H9 (cell line): Measurements from ENCODE around the gene MSH6. TPM values are rescaled to one million over a fixed set of nuclear protein-coding genes. Genes with fewer than 3 reads are reported as not detected.
A peak's percentile ranks its signal among the peaks of the same experiment; 100 is the strongest.

Experiments
- DNase-seq: peaks from one replicate; pipeline ENCODE4 v3.0.0-alpha.2; 2017
- H2AFZ ChIP-seq: one replicate; pipeline ENCODE4 v1.6.1; 2013; ENCODE audit warnings: mild to moderate bottlenecking, low read length, control low read depth, moderate library complexity
- H2AK5ac ChIP-seq: 2 replicates; pipeline ENCODE4 v1.6.1; 2013; ENCODE audit warnings: low read length, control low read depth, mixed read lengths; ENCODE audit not compliant: insufficient read length
- H2BK120ac ChIP-seq: one replicate; pipeline ENCODE4 v1.6.1; 2013; ENCODE audit warnings: low read depth, mild to moderate bottlenecking, low read length, control low read depth, inconsistent platforms; ENCODE audit not compliant: poor library complexity, severe bottlenecking
- H2BK12ac ChIP-seq: 2 replicates; pipeline ENCODE4 v1.6.1; 2013; ENCODE audit warnings: low read length, control low read depth, mixed read lengths, low read depth; ENCODE audit not compliant: insufficient read length
- H2BK15ac ChIP-seq: 2 replicates; pipeline ENCODE4 v1.6.1; 2013; ENCODE audit warnings: low read depth, low read length, control low read depth
- H2BK20ac ChIP-seq: one replicate; pipeline ENCODE4 v1.6.1; 2013; ENCODE audit warnings: low read depth, mild to moderate bottlenecking, low read length, control low read depth, inconsistent platforms; ENCODE audit not compliant: poor library complexity, severe bottlenecking
- H2BK5ac ChIP-seq: 2 replicates; pipeline ENCODE4 v1.6.1; 2013; ENCODE audit warnings: low read length, control low read depth, mixed read lengths; ENCODE audit not compliant: insufficient read length
- H3K14ac ChIP-seq: 2 replicates; pipeline ENCODE4 v1.6.1; 2013; ENCODE audit warnings: low read length, control low read depth; ENCODE audit not compliant: insufficient read depth
- H3K18ac ChIP-seq: 2 replicates; pipeline ENCODE4 v1.6.1; 2013; ENCODE audit warnings: low read depth, mild to moderate bottlenecking, mixed read lengths, low read length, control low read depth; ENCODE audit not compliant: insufficient read length
- H3K23ac ChIP-seq: 2 replicates; pipeline ENCODE4 v1.6.1; 2013; ENCODE audit warnings: low read length, control low read depth, mixed read lengths, low read depth; ENCODE audit not compliant: insufficient read length
- H3K23me2 ChIP-seq: 2 replicates; pipeline ENCODE4 v1.6.1; 2013; ENCODE audit warnings: low read depth, mild to moderate bottlenecking, mixed read lengths, low read length, control low read depth; ENCODE audit not compliant: insufficient read length, poor library complexity, severe bottlenecking
- H3K27ac ChIP-seq: 2 replicates; pipeline ENCODE4 v1.5.1; 2013; ENCODE audit warnings: low read length, control low read depth, mixed read lengths, low read depth; ENCODE audit not compliant: insufficient read length
- H3K27me3 ChIP-seq: 2 replicates; pipeline ENCODE4 v1.6.1; 2013; ENCODE audit warnings: low read length, control low read depth, inconsistent platforms; ENCODE audit not compliant: insufficient read depth
- H3K4ac ChIP-seq: 2 replicates; pipeline ENCODE4 v1.6.1; 2013; ENCODE audit warnings: low read depth, mild to moderate bottlenecking, control low read depth, inconsistent platforms, low read length, moderate library complexity
- H3K4me1 ChIP-seq: 2 replicates; pipeline ENCODE4 v1.6.1; 2013; ENCODE audit warnings: low read length, control low read depth, inconsistent platforms; ENCODE audit not compliant: insufficient read depth
- H3K4me2 ChIP-seq: 2 replicates; pipeline ENCODE4 v1.6.1; 2013; ENCODE audit warnings: low read length, control low read depth, mixed read lengths; ENCODE audit not compliant: insufficient read length, insufficient read depth
- H3K56ac ChIP-seq: 2 replicates; pipeline ENCODE4 v1.6.1; 2013; ENCODE audit warnings: low read depth, mild to moderate bottlenecking, mixed read lengths, low read length, control low read depth; ENCODE audit not compliant: insufficient read length
- H3K79me1 ChIP-seq: 2 replicates; pipeline ENCODE4 v1.6.1; 2013; ENCODE audit warnings: low read depth, mild to moderate bottlenecking, moderate library complexity, low read length, control low read depth, inconsistent platforms; ENCODE audit not compliant: insufficient read depth, poor library complexity, severe bottlenecking
- H3K79me2 ChIP-seq: 2 replicates; pipeline ENCODE4 v1.6.1; 2013; ENCODE audit warnings: low read length, control low read depth, inconsistent platforms; ENCODE audit not compliant: insufficient read depth
- H3K9ac ChIP-seq: 2 replicates; pipeline ENCODE4 v1.6.1; 2013; ENCODE audit warnings: low read length, control low read depth, mixed read lengths; ENCODE audit not compliant: insufficient read length; ENCODE audit errors: extremely low read depth
- H3K9me3 ChIP-seq: one replicate; pipeline ENCODE4 v1.6.1; 2013; ENCODE audit warnings: low read depth, low read length, inconsistent platforms; ENCODE audit not compliant: control insufficient read depth
- H3T11ph ChIP-seq: one replicate; pipeline ENCODE4 v1.6.1; 2013; ENCODE audit warnings: mild to moderate bottlenecking, low read length, control low read depth, inconsistent platforms
- H4K20me1 ChIP-seq: one replicate; pipeline ENCODE4 v1.6.1; 2013; ENCODE audit not compliant: control insufficient read depth, insufficient read length, insufficient read depth
- H4K5ac ChIP-seq: 2 replicates; pipeline ENCODE4 v1.6.1; 2013; ENCODE audit warnings: low read depth, mild to moderate bottlenecking, mixed read lengths, low read length, control low read depth; ENCODE audit not compliant: insufficient read length
- H4K8ac ChIP-seq: replicated peaks from 2 replicates; pipeline ENCODE4 v1.6.1; 2013; ENCODE audit warnings: low read length, control low read depth, mixed read lengths, low read depth; ENCODE audit not compliant: insufficient read length
- H4K91ac ChIP-seq: 2 replicates; pipeline ENCODE4 v1.6.1; 2013; ENCODE audit warnings: low read depth, mild to moderate bottlenecking, moderate library complexity, mixed read lengths, low read length, control low read depth; ENCODE audit not compliant: insufficient read length
- H3K27ac Mint-ChIP-seq, 3 experiments: 2 replicates in 2 of 3; 3 replicates in 1 of 3; pipeline ENCODE4 v1.8.0; 2020 to 2021; ENCODE audit warnings: mixed read lengths in 3 of 3, mild to moderate bottlenecking in 1 of 3, moderate library complexity in 1 of 3
- H3K27me3 Mint-ChIP-seq: 2 replicates; pipeline ENCODE4 v1.8.0; 2021; ENCODE audit warnings: low read depth, mild to moderate bottlenecking, moderate library complexity, mixed read lengths
- H3K36me3 Mint-ChIP-seq, 3 experiments: 2 replicates in 2 of 3; 3 replicates in 1 of 3; pipeline ENCODE4 v1.8.0; 2020 to 2021; ENCODE audit warnings: low read depth in 3 of 3, mixed read lengths in 3 of 3; ENCODE audit not compliant: insufficient read depth in 1 of 3
- H3K4me1 Mint-ChIP-seq, 2 experiments: 2 replicates each; pipeline ENCODE4 v1.8.0; 2020; ENCODE audit warnings: mixed read lengths in 2 of 2
- H3K4me3 Mint-ChIP-seq, 2 experiments: 2 replicates in 1 of 2; 3 replicates in 1 of 2; pipeline ENCODE4 v1.8.0; 2020 to 2021; ENCODE audit warnings: mild to moderate bottlenecking in 2 of 2, mixed read lengths in 2 of 2, moderate library complexity in 1 of 2
- H3K9me3 Mint-ChIP-seq, 2 experiments: 2 replicates in 1 of 2; 3 replicates in 1 of 2; pipeline ENCODE4 v1.8.0; 2020; ENCODE audit warnings: mild to moderate bottlenecking in 2 of 2, mixed read lengths in 2 of 2, moderate library complexity in 1 of 2
- WGBS: extraction: QIAGEN DNeasy Blood & Tissue Kit; methylation state at CpG from one replicate; pipeline ENCODE4 v1.1.7; 2013; ENCODE audit warnings: missing lambda C conversion rate, low lambda C conversion rate, mixed read lengths; ENCODE audit not compliant: insufficient read length; ENCODE audit errors: extremely low coverage; 5-methylcytosine and 5-hydroxymethylcytosine counted together
- total RNA-seq: library from RNA; stranded (reverse); gene quantifications from 2 replicates; pipeline ENCODE4 v1.2.1, GENCODE V29; 2021
- TF ChIP-seq, protein P1 (sequence below): fragments of 200-600 bp; sonication (generic); conservative IDR thresholded peaks from 3 replicates; pipeline ENCODE4 v1.8.0; 2021; ENCODE audit warnings: antibody characterized with exemption, mild to moderate bottlenecking

MSH6 gene
- total RNA-seq, 1 experiment from 2014 or later, result 303 TPM

GRCh38 chr2:47751856-47752414 is 31.0 kb upstream of the MSH6 start:
- H3K4me1 ChIP-seq, result no peaks in the 10 kb centered on the region; the same call in 1 of the 2 replicates
- H3K27ac ChIP-seq, result no peak overlapping the region
- no peak overlapping the region for H4K91ac ChIP-seq
- TF ChIP-seq, protein P1, sequence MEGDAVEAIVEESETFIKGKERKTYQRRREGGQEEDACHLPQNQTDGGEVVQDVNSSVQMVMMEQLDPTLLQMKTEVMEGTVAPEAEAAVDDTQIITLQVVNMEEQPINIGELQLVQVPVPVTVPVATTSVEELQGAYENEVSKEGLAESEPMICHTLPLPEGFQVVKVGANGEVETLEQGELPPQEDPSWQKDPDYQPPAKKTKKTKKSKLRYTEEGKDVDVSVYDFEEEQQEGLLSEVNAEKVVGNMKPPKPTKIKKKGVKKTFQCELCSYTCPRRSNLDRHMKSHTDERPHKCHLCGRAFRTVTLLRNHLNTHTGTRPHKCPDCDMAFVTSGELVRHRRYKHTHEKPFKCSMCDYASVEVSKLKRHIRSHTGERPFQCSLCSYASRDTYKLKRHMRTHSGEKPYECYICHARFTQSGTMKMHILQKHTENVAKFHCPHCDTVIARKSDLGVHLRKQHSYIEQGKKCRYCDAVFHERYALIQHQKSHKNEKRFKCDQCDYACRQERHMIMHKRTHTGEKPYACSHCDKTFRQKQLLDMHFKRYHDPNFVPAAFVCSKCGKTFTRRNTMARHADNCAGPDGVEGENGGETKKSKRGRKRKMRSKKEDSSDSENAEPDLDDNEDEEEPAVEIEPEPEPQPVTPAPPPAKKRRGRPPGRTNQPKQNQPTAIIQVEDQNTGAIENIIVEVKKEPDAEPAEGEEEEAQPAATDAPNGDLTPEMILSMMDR, result no peak
- no peaks in the 10 kb centered on the region for H3K79me1 ChIP-seq
- H3K27me3 Mint-ChIP-seq, result no peaks in the 10 kb centered on the region
- no peak overlapping the region for H2AK5ac ChIP-seq
- no peak overlapping the region for H2BK20ac ChIP-seq
- H3K9me3 Mint-ChIP-seq, result peaks cover 22 to 26% of the 10 kb centered on the region in 2 experiments
- H3T11ph ChIP-seq, result no peak overlapping the region
- no peak overlapping the region for H3K9ac ChIP-seq
- H3K27ac Mint-ChIP-seq, result peak overlapping the region in 1 of 3 experiments; percentile 21; a peak in 1 of 7 replicates
- peaks cover 6% of the 10 kb centered on the region for H3K9me3 ChIP-seq
- DNase-seq, result no peak
- peaks cover 30 to 34% of the 10 kb centered on the region in 2 experiments for H3K4me1 Mint-ChIP-seq
- no peak overlapping the region for H2BK120ac ChIP-seq
- no peak overlapping the region for H4K5ac ChIP-seq
- peaks cover 13 to 23% (median 22%) of the 10 kb centered on the region in 3 experiments for H3K36me3 Mint-ChIP-seq
- no peak overlapping the region for H3K18ac ChIP-seq
- H3K27me3 ChIP-seq, result no peaks in the 10 kb centered on the region
- H3K79me2 ChIP-seq, result no peaks in the 10 kb centered on the region
- H3K4me2 ChIP-seq, result no peak overlapping the region
- no peak overlapping the region for H2BK12ac ChIP-seq
- H3K4ac ChIP-seq, result no peak overlapping the region
- no peak overlapping the region for H3K14ac ChIP-seq
- H4K20me1 ChIP-seq, result no peaks in the 10 kb centered on the region
- no peak overlapping the region for H3K56ac ChIP-seq
- H2AFZ ChIP-seq, result no peak overlapping the region
- no peak overlapping the region for H2BK15ac ChIP-seq
- H2BK5ac ChIP-seq, result no peak overlapping the region
- no peak overlapping the region for H3K4me3 Mint-ChIP-seq
- no peak overlapping the region for H3K23ac ChIP-seq
- no CpG with 5 or more reads among the region's 10 CpGs for WGBS
- no peaks in the 10 kb centered on the region for H3K23me2 ChIP-seq
- H4K8ac ChIP-seq, result no peak overlapping the region
